ENCODE results near the gene PIK3CG.

Gene PIK3CG

GRCh38 chr7:106858618-106859532 lies 6.2 kb upstream of the PIK3CG start:
- DNase-seq: no peak

- DNase-seq: no peak
Measured at GRCh38 chr7:106862317-106863089, 2.6 kb upstream of the PIK3CG start.

GRCh38 chr7:106863274-106863997 lies 1.6 kb upstream of the PIK3CG start:
- DNase-seq: no peak

GRCh38 chr7:106864298-106865081 lies 592 bp upstream of the PIK3CG start:
- DNase-seq: no peak

- DNase-seq: no peak
Measured at GRCh38 chr7:106866298-106867281, 1.5 kb downstream of the PIK3CG start.

GRCh38 chr7:106867641-106868351 lies 2.7 kb downstream of the PIK3CG start:
- DNase-seq: no peak

- no peak for DNase-seq
Measured at GRCh38 chr7:106868364-106868763, 3.3 kb downstream of the PIK3CG start.

- no peak for DNase-seq
Measured at GRCh38 chr7:106869954-106870353, 4.9 kb downstream of the PIK3CG start.

GRCh38 chr7:106870528-106870927 lies 5.4 kb downstream of the PIK3CG start:
- no peak for DNase-seq

- no peak for DNase-seq
Measured at GRCh38 chr7:106870983-106871410, 5.9 kb downstream of the PIK3CG start.

GRCh38 chr7:106871793-106872571 lies 6.9 kb downstream of the PIK3CG start:
- no peak for DNase-seq

- DNase-seq: no peak
Measured at GRCh38 chr7:106872763-106873162, 7.7 kb downstream of the PIK3CG start.

GRCh38 chr7:106874076-106874475 lies 9.0 kb downstream of the PIK3CG start:
- DNase-seq: no peak

GRCh38 chr7:106875508-106875907 lies 10.4 kb downstream of the PIK3CG start:
- DNase-seq: no peak

- DNase-seq: no peak
Measured at GRCh38 chr7:106878748-106879439, 13.8 kb downstream of the PIK3CG start.

- no peak for DNase-seq
Measured at GRCh38 chr7:106881984-106882383, 16.9 kb downstream of the PIK3CG start.

- no peak for DNase-seq
Measured at GRCh38 chr7:106883456-106884026, 18.5 kb downstream of the PIK3CG start.

- no peak for DNase-seq
Measured at GRCh38 chr7:106885652-106886051, 20.6 kb downstream of the PIK3CG start.

- DNase-seq: no peak
Measured at GRCh38 chr7:106887421-106887820, 22.3 kb downstream of the PIK3CG start.

Measured in NCI-H1694 (cell line).